Measurements from ENCODE around the gene TTC19. TPM values are rescaled to one million over a fixed set of nuclear protein-coding genes. Genes with fewer than 3 reads are reported as not detected.

Gene TTC19
- total RNA-seq, 1 experiment from 2014 or later, result 20.2 TPM

DNA sequence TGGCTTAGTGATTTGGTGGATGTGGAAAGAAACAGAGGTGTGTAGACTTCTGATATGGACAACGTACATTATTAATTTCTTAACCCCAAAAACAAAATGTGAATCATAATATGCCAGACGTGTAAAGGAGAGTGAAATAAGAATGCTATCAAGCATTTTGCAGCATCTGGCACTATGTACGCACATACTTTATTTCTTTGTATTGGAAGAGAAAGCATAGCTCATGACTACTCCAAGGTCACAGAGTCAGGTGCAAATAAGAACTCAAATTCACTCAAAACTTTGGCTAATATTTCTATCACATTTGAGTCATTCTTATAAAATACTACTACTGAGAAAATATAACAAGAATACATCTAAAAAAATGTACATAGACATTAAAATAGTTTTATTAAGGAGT is 74.8 kb downstream of the TTC19 start:
- Histone ChIP-seq H3K9me3 (no peaks in the 10 kb centered on the region), H3K27me3 (replicated peaks; ENCODE audit: control insufficient read depth, insufficient read depth, low read length) (no peaks in the 10 kb centered on the region), H3K4me1 (no peaks in the 10 kb centered on the region), H3K36me3 (ENCODE audit: control insufficient read depth, insufficient read depth, low read length) (no peaks in the 10 kb centered on the region), H3K4me3 (ENCODE audit: low read depth, low read length) (no peak overlapping the region)
- Mint-ChIP-seq H3K4me1 (ENCODE audit: low read depth, unreplicated experiment) (no peaks in the 10 kb centered on the region), H3K9me3 (ENCODE audit: unreplicated experiment) (no peaks in the 10 kb centered on the region), H3K27ac (ENCODE audit: unreplicated experiment) (no peak overlapping the region), H3K4me3 (ENCODE audit: unreplicated experiment) (no peak overlapping the region), H3K36me3 (ENCODE audit: insufficient read depth, unreplicated experiment) (peaks cover 39% of the 10 kb centered on the region), H3K27me3 (ENCODE audit: insufficient read depth, unreplicated experiment) (no peaks in the 10 kb centered on the region)
- CTCF ChIA-PET, result no interaction called here
- POLR2A ChIA-PET, result no interaction called here
- no peak for TF ChIP-seq CTCF (IDR thresholded peaks at IDR 0.05; ENCODE audit: insufficient read depth in 1 of 2, low read depth in 1 of 2, low read length in 1 of 2, severe bottlenecking in 1 of 2, unreplicated experiment in 1 of 2)
- no TSS peak for BruUV-seq (replicated peaks)
- DNase-seq, result no peak
- intact Hi-C loops (cut with micrococcal nuclease; ENCODE audit: unreplicated experiment), result no loop called here

- no peak for DNase-seq
- H3K9me3 ChIP-seq, result no peaks in the 10 kb centered on the region
- intact Hi-C loops (cut with micrococcal nuclease; ENCODE audit: unreplicated experiment), result no loop called here
- H3K4me3 ChIP-seq (ENCODE audit: low read depth, low read length), result no peak overlapping the region
- no peak overlapping the region for H3K27ac Mint-ChIP-seq (ENCODE audit: unreplicated experiment)
- TF ChIP-seq CTCF (IDR thresholded peaks at IDR 0.05; ENCODE audit: insufficient read depth in 1 of 2, low read depth in 1 of 2, low read length in 1 of 2, severe bottlenecking in 1 of 2, unreplicated experiment in 1 of 2), result no peak
- H3K27me3 Mint-ChIP-seq (ENCODE audit: insufficient read depth, unreplicated experiment), result no peaks in the 10 kb centered on the region
- ChIA-PET POLR2A (no interaction called here), CTCF (no interaction called here)
- no peaks in the 10 kb centered on the region for H3K36me3 ChIP-seq (ENCODE audit: control insufficient read depth, insufficient read depth, low read length)
- H3K4me3 Mint-ChIP-seq (ENCODE audit: unreplicated experiment), result no peak overlapping the region
- BruUV-seq (replicated peaks), result no TSS peak
- H3K4me1 Mint-ChIP-seq (ENCODE audit: low read depth, unreplicated experiment), result no peaks in the 10 kb centered on the region
- H3K36me3 Mint-ChIP-seq (ENCODE audit: insufficient read depth, unreplicated experiment), result peaks cover 37% of the 10 kb centered on the region
- H3K27me3 ChIP-seq (replicated peaks; ENCODE audit: control insufficient read depth, insufficient read depth, low read length), result no peaks in the 10 kb centered on the region
- no peaks in the 10 kb centered on the region for H3K9me3 Mint-ChIP-seq (ENCODE audit: unreplicated experiment)
- no peaks in the 10 kb centered on the region for H3K4me1 ChIP-seq
These were observed 76.3 kb downstream of the TTC19 start for GRCh38 chr17:16075949-16076348.

Other genes starting within 250 kb of the TTC19 start
- gene ADORA2B, start 54.7 kb upstream of the TTC19 start, total RNA-seq (2022), result 1.5 and 2.5 TPM in 2 replicates
- gene ZSWIM7, start 120 bp upstream of the TTC19 start, total RNA-seq (2022), result 10.4 and 13.8 TPM in 2 replicates
- gene NCOR1, start 215.7 kb downstream of the TTC19 start, total RNA-seq (2022), result 90.8 and 95.8 TPM in 2 replicates
- 20.0 and 21.1 TPM in 2 replicates for gene PIGL, start 217.4 kb downstream of the TTC19 start, total RNA-seq (2022)